KG1 (cell line): ENCODE data around the gene IGFALS.

ENCODE experiments used
- DNase-seq: peaks from one replicate; lab custom pipeline; 2025; lab: John Stamatoyannopoulos, UW

IGFALS gene

GRCh38 chr16:1776672-1776955 lies 16.9 kb downstream of the IGFALS start:
- DNase-seq = no peak

DNA sequence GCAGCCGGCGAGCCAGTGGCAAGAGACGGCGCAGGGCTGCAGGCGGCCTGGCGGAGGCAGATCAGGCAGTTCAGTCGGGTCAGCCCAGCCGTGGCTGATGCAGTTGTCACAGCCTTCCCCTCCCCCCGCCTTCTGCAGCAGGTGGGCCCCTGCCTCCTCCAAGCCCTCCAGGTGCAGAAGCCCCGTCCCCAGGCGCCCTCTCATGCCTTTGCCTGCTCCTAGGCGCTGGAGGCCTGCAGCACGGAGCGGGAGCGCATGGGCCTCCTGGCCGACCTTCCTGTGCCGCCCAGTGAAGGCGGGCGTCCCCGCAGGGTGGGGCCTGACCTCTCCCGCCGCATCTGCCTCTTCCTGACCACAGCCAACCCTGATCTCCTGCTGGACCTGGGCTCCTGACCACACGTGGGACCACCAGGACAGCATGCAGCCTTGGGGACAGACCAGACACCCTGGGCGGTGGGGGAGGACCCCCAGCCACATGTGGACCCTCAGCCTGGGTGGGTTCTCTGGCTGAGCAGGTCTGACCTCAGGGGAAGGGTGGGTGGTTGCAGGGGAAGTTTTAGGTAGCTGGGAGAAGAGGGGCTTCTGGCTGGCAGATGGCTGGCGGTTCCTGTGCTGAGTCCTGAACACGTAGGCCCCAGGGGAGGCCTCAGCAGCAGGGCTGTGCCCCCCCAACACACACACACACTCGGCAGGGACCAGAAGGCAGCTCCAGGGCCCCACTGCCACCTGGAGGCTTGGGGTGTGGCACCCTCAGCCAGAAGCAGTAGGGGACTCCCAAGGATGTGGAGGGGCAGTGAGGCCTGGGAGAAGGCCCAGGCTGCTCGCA lies 17.4 kb downstream of the IGFALS start:
- DNase-seq = no peak

GRCh38 chr16:1775006-1775845 lies 18.3 kb downstream of the IGFALS start:
- DNase-seq = no peak

GRCh38 chr16:1774448-1774780 lies 19.1 kb downstream of the IGFALS start:
- DNase-seq = no peak

DNA sequence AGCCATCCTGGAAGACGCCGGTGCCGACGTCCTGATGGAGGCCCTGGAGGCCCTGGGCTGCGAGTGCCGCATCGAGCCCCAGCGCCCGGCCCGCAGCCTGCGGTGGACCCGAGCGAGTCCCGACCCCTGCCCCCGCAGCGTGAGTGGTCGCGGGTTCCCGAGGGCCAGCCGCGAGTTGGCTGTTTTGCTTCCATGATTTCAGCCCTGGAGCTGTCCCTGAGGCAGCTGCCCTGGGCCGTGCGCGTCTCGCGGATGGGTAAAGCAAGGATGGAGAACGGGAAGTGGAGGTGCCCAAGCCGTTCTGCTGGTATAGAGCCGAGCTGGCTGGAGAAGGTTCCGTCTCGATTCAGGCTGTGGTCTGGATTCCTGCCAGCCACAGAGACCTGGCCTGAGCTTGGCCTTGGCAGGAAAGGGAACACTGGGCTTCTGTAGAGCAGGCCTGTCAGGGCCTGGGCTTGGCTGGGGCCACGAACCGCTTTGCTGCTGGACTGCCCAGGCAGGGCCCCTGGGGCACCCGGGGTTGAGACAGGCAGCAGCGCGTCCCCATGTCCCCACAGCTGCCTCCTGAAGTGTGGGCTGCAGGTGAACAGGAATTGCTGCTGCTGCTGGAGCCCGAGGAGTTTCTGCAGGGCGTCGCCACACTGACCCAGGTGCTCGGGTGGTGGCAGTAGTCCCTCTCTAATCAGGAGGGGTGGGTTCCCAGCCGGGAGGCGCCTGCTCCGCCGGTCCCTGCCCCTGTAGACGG lies 19.6 kb downstream of the IGFALS start:
- peak; percentile 48 for DNase-seq

GRCh38 chr16:1772908-1773702 lies 20.4 kb downstream of the IGFALS start, which contains the start of gene MRPS34:
Gene MRPS34 (minus strand): TSS chr16:1773134. CDS start chr16:1773119, 15 bp downstream.
- DNase-seq = peak; percentile 61

DNA sequence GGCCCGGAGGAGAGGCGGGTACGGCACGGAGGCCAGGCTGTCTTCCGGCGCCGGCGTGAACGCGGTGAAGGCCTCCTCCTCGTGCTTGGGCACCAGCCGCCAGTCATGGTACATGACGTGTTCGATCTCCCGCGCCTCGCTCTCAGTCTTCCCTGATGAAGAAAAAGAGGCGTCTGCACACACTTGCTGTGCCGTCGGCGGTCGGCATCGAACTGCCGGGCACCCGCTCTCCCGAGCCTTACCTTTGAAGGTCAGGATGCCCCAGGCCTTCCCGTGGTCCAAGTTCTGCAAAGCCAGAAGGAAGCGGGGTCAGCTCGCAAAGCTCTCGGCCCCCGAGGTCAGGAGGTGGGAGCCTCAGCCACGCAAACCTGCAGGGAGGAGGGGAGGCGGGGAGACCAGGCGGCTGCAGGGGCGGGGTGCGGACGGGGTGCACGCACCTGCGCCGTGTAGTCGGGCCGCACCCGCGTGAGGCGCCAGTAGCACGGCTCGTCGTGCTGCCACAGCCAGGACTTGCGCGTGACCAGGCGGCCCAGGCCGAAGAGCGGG lies 21.1 kb downstream of the IGFALS start, which contains the start of gene EME2:
EME2 (plus strand) TSS at position 449 of the 546 bp plus-strand sequence. CDS start 418 bp downstream, outside the sequence.
- DNase-seq = peak; percentile 47

GRCh38 chr16:1771864-1772361 lies 21.6 kb downstream of the IGFALS start:
- DNase-seq = no peak

DNA sequence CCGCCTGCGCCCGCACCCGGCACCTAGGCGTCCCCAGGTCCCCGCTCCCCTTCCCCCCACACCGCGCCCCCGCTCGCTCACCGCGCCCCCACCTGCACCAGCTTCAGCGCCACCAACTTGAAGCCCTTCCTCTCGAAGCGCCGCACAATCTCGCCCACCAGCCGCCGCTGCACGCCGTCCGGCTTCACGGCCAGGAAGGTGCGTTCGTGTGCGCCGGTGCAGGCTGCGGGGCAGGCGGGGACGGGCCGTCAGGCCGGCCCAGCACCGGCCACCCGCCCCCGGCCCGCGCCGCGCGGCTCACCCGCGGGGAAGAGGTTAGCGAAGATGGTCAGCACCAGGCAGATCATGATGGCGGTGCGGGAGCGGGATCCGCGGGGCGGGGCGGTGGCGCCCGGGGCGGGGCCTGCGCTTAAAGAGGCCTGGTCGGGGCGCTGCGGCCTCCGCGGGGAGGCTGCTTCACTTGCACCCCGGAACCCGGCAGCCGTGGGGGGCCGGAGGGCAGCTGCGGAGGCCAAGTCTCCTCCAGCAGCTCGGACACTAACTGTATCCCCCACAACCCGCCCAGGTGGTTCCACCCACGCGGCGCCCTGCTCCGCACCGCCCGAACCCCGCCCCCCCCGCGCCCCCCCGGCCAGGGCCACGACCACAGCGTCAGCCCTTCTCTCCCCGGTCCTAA lies 22.2 kb downstream of the IGFALS start, which contains the start of gene NME3:
NME3 (minus strand) TSS at position 356 of the 676 bp plus-strand sequence; CDS start at position 347, 9 bp downstream.
- DNase-seq = peak; percentile 36

- DNase-seq = no peak
These were observed 22.9 kb downstream of the IGFALS start for GRCh38 chr16:1770328-1771187.

- no peak for DNase-seq
These were observed 23.9 kb downstream of the IGFALS start for GRCh38 chr16:1769402-1770300.

DNA sequence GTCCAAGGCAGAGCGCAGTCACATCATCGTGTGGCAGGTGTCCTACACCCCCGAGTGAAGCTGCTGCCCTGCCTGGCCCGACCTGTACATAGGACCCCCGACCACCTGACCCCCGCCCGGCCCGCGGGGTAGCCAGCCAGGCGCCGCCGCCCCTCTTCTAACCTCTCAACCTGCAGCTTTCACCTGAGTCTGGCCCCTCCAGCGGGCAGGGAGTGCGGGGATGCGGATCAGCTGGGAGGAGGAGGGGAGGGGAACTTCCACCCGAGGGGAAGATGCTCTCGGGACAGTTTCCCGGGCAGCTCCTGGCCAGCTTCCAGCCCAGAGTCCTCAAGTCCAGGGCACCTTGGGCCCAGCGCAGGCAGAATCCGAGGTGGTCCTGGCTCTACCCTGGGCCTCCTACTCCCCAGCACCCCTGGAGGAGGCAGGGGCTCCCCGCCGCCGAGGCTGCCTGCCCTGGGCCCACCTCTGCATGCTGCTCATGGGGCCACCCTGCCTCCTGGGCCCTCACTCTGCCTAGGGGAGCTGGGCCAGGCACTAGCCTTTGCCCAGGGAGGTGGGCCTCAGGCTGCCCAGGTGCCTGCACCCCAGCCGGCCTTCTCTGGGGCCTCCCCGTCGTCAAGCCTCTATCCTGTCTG lies 24.6 kb downstream of the IGFALS start:
- DNase-seq = no peak

- no peak for DNase-seq
These were observed 25.3 kb downstream of the IGFALS start for GRCh38 chr16:1768061-1768766.

DNA sequence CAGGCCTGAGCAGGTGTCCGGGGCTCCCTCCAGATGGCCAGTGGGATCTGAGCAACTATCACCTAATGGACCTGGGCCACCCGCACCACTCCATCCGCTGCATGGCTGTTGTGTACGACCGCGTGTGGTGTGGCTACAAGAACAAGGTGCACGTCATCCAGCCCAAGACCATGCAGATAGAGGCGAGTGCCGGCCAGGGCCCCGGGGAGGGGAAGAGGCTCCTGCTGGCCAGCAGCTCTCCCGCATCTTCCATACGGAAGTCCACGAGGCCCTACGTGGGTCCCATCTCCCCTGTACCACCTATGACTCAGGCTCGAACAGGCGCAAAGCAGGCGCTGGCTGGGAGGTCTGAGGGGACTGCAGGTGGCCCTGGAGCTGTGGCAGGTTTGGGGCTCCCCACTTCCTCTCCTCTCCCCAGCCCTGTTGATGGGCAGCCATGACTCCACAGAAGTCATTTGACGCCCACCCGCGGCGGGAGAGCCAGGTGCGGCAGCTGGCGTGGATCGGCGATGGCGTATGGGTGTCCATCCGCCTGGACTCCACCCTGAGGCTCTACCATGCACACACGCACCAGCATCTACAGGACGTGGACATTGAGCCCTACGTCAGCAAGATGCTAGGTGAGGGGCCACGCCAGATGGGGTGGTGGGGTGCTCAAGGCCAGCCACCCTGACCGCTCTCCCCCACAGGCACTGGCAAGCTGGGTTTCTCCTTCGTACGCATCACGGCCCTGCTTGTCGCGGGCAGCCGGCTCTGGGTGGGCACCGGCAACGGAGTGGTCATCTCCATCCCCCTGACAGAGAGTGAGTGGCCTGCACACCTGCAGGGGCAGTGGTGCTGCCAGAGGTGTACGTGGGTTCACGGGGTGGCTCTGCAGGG lies 26.1 kb downstream of the IGFALS start:
- no peak for DNase-seq

- no peak for DNase-seq
These were observed 26.8 kb downstream of the IGFALS start for GRCh38 chr16:1766701-1767100.

GRCh38 chr16:1766231-1766630 lies 27.3 kb downstream of the IGFALS start:
- no peak for DNase-seq
